ENCODE results near the gene ASS1.

- TF ChIP-seq CTCF (IDR thresholded peaks at IDR 0.05 in 8 of 11, conservative IDR thresholded peaks at IDR 0.05 in 3 of 11) (no peak), POLR2A (IDR thresholded peaks at IDR 0.05) (no peak)
Measured at GRCh38 chr9:130477564-130477963, 32.8 kb downstream of the ASS1 start.

Data from spleen (tissue), 7 donors.